Hematopoietic multipotent progenitor cell treated with erythropoietin and hydrocortisone succinate and interleukin-3 and kit ligand, for 4 days (in vitro differentiated cells): ENCODE measurements around the gene UBAC1.
A peak's percentile ranks its signal among the peaks of the same experiment; 100 is the strongest.
"Not testable (repeated sequence)": the region's sequence is repeated elsewhere in the genome, so short reads cannot be mapped to it uniquely, and the experiment has no call there.

ENCODE experiments used
- DNase-seq: peaks from one replicate; pipeline ENCODE4 v3.0.0-alpha.2; 2015

Gene UBAC1

DNA sequence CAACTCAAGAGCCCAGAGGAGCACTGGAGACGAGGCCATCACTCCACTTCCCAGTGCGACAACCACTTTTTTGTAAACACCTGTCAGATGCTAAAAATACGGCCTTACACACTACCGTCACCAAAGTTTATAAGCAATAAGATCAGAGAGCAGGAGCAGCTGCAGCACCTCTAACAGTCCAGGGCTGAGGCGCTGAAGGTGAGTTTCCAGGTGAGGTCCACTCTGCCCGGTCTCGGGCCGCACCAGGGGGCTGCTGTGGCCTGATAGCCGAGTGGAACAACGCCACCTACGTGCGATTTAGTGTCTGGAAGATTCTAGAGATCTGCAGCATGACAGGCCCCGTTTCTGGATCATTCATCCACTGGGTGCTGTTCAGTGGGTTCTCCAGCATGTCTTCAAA is 28.1 kb downstream of the UBAC1 start:
- no peak for DNase-seq

DNA sequence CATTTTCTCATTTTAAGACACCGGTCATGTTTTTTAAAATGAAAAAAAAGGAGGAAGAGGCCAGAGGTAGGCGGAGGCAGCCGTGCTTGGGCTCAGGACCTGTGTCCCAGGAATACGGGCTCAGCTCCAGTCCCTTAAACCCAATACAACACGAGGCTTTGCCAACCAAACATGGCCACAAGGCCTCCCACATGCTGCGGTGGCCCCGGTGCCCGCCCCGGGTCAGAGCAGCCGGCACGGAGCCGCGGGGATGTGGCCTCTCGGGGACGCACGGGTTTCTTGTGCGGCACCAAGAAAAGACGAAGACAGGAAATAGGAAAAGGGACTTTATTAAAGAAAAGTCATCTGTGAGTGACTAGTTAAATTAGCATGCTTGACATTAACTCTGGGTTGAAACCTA is 28.5 kb downstream of the UBAC1 start:
- no peak for DNase-seq

DNA sequence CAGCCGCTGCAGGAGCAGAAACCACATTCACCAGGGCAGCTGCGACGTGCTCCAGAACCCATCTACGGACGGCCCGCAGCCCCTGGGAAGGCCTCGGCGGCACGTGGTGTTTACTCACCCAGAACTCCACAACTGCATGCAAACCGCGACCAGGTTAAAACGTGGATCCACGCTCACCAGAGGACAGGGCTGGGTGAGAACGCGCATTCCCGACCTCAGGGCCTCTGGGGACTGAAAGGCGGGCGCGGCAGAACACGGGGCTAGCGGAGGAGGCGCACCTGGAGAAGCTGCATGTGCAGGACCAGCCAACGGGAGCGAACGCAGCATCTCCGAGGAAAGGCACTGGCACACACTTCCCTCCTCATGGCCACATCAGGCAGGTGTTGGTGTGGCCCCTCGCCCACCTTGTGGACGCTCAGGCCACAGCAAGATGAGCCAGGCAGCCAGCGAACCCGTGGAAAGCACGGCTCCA is 29.8 kb downstream of the UBAC1 start:
- DNase-seq, result no peak

DNA sequence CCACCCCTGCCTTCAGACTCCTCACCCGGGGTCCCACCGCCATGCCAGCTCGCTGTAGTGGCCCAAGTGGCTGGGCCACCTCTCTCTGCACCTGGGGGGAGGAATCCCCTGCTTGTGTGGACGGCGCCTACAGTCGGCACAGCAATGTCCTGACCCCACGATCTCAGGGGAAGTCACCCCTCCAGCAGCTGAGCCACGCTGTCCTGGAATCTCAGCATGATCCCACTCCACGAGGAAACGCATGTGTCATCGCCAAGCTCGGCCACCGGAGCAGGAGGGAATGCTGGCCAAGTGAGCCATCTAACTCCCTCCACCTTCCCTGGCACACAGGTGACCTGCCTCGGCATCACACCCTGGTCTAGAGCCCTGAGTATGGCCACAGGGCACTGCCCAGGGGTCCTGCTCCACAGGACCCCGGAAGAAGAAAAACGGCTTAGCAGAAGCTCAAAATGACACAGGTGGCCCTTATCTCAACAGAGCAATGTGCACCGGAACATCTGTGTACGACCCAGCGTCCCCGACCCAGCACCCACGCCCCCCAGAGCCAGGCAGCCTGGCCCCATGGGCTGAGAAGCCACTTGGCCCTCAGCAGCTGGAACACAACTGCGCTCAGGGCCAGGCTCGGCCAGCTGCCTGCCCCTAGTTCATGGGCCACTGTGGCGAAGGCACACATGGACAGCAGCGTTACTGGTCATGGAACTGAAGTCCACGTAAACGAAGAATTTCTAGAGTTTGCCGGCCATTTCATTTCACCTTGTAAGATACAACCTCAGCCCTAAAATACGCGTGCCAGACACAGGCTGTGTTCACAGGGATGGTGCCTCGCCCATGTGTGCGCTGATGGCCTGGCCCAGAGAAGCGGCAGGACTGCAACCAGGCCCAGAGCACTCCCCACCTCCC is 30.5 kb downstream of the UBAC1 start:
- DNase-seq, result no peak

DNA sequence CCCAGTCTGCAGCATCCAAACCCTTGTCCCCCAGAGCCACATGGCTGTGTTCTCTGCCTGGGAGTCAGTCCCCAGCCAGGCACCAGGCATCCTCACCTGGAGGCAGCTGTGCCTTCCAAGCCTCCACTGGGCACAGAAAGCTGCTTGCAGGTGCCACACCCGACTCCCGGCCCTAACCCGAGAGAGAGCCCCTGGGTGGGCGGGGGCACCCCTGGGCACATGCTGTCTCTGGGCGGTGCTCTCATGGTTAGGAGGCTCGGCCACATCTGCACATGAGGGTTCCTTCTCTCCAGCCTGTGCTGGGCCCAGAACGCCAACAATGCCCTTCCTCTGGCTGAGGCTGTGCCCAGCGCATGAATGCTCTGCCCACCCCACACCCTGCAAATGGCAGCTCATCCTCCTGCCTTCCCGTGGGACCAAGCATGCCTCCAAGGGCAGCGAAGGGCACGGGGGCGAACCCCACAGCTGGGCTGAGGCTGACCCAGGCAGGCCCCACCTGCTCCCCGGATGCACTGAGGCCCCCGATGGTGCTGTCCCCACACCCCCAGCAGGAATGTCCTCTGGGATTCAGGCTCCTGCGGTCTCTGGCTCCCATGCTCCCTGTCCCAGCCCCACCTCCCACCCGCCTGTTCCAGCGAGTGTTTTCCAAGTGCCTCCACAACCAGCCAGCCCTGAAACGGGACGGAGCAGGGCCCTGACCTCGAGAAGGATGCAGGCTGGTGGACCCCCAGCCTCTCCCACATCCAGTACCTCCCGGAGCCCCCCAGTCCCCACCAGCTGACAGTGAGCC is 31.3 kb downstream of the UBAC1 start:
- peak; percentile 66 for DNase-seq

DNA sequence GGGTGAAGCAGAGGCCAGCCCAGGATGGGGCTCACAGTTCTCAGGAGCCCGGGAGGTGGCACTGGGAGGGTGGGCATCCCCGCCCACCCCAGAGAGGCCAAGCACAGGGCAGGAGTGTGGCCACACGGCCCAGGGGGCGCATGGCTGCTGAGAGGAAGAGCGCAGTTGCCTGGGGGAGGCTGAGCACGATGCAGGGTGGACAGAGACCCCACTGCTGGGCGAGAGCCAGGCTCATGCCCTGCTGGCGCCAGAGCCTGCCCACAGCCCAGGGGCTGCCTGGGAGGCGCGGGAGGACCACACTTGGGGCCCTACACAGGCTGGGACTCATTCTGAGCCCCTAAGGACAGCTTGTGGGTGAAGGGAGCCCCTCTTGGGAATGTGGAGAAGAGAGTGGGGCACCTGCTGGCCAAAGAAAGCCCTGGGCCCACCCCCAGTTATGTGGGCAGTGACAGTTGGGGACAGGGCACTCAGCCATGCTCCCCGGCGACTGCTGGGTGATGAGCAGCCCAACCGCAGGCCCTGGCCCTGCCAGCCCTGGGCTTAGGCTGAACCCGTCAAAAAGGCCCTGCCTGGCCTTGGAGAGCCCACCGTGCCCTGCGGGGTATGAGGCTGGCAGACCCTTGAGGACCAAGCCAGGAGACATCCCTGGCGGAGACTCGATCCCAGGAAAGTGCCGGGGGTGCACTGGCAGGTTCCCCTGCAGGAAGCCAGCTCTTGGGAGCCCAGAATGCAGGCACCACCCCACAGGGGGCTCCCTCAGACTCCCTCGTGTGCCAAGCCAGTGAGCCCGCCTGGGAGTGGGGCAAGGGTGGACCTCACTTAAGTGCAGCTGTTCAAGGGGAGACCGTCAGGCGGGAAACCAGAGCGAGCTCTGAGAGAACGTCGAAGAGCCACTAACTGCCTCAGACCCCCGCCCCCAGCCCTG is 32.2 kb downstream of the UBAC1 start:
- DNase-seq, result no peak

DNA sequence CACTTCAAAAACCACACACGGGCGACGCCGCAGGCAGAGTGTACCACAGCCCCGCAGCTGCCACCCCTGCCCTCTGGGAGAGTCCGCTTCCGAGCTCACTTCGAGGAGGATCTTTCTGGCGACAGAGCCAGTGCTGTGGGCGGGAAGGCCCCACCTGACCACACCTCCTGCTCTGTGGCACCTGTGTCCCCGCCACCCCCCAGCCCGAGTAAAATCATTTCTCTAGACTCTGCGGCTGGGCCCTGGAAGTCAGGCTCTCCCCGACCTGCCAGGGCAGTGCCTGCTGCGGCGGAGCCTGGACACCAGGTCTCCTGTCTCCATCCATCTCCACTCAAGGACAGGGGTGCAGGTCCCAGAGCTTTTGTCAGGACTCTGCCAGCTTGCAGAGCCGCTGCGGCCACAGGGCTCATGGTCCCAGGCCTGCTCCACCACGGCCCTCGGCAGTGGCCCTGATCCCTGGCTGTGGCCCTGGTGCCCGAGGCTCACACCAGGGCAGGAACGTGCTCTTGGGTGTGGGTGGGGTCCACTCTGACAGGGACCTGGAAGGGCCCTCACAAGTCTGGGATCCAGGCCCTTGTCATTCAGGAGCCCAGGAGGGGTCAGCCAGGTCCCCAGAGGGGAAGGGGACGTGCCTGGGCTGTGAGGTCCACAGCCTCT is 33.0 kb downstream of the UBAC1 start:
- DNase-seq, result no peak

DNA sequence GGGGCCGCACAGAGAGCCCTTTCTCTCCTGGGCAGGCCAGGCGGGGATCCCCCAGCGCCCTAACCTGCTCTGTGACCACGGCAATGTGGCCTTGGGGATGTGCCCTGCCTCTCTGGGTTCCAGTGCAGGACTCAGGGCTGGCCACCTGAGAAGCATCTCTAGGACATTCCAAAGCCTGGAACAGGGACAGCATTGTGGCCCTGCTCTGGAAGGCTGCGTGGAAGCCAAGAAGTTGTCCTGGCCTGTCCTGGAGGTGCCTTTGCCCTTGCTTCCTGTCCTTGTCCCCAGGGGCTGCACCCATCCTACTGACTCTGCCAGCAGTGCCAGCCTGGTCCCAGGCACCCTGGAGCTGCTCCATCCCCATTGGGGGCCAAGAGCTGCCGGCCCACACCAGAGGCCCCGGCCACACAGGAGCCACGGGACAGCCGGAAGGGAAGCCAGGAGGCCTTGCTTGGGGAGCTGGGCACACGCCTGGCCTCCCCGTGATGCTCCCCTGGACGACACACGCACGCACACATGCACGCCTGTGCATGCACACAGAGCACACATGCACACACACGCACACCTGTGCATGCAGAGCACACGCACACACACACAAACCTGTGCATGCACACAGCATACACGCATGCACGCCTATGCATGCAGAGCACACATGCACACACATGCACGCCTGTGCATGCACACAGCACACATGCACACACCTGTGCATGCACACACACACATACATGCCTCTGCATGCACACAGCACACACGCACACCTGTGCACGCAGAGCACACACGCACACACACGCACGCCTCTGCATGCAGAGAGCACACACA is 33.8 kb downstream of the UBAC1 start:
- DNase-seq, result no peak

DNA sequence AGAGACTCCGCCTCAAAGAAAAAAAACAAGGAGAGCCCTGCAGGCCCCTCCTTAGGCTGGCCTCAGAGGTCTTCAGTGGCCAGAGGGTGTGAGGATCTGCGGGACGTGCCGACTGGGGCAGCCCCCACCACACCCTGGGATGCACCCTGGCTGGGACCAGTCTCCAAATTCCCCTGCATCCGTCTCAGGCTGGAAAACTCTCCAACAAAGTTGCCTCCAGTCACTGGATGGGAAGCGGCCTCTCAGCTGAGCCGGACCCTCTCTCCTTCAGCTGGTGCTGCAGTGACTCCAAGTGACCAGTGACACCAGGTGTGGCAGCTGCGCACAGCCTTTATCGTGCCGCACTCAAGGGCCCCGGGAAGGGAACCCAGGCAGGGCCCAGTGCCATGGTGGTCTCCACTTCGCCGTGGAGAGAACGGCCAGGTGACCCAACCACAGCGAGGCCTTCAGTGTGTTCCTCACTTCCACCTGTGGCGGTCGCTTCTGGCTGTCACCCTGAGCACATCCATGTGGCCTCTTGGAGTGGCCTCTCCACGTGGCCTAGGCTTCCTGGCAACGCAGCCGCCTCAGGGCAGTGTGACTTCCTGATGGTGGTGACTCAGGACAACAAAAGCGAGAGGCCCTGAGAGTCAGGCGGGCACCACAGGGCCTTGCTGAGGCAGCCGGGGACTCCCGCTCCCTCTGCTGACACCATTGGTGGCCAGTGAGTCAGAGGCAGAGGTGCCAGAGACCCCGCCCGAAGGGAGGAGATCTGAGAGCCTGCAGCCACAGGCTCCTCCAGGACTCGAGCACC is 34.6 kb downstream of the UBAC1 start:
- peak; percentile 95 for DNase-seq

DNA sequence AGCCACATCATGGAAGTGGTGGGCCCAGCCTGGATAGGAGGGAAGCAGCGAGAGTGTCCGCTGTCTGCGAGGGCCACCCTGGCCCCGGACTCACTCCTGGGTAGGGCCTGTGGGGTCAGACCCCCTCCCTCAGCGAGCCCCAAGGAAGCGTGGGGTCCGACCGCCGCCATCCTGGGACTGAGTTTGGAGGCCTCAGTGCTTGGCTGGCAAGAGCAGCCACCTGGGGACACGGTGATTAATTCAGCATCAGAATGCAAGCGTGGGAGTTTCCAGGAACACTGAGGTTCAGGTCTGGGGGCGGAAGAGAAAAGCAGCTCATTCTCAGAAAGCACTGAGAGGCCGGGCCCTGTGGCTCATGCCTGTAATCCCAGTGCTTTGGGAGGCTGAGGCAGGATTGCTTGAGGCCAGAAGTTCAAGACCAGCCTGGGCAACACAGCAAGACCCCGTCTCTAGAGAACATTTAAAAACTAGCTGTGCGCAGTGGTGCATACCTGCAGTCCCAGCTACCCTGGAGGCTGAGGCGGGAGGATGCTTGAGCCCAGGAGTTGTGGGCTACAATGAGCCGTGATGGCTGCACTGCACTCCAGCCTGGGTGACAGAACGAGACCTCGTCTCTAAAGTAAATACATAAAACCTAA is 35.6 kb downstream of the UBAC1 start:
- DNase-seq, result no peak

DNA sequence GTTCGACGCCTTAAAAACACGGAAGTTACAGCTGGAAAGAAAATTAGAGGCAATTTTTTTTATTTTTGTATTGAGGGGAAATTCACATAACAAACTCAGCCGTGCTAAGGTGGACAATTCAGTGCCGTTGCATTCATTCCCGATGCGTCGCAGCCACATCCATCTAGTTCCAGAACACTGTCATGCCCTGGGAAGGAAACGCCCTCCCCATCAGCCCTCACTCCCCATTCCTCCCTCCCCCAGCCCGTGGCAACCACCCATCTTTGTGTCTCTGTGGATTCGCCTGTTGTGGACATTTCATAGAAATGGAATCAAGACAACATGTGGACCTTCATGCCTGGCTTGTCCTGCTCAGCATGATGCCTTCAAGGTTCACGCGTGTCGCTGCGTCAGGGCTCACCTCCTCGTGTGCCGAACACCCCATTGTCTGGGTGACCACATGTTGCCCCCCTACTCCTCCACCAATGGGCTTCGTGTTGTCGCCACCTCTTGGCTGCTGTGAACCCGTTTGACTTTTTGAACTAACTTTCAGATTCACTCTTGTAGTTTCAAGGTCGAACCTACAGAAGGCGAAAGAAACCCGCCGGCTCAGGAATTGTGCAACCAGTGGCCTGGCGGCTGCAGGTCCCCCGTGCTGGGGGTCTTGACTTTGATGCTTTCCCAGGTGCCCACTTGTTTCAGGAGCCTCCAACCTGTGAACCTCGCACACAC is 36.4 kb downstream of the UBAC1 start:
- no peak for DNase-seq

DNA sequence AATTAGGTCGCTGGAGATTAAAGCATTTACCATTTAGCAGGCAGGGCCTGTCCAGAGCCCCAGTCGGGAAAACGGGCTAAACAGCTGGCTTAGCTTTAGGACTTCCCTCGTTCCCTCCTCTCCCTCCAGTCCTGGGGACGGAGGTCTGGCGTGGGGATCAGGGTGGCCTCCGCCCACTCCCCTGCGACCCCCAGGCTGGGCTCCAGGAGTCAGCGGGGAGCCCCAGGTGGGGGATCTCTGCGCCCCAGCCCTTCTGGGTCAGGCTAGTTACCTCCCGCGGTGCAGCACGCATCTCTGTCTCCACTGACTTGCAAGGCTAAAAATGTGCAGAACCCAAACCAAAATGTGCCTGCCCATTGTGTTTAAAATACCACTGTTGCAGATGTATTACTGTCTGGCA is 37.7 kb downstream of the UBAC1 start:
- no peak for DNase-seq

DNA sequence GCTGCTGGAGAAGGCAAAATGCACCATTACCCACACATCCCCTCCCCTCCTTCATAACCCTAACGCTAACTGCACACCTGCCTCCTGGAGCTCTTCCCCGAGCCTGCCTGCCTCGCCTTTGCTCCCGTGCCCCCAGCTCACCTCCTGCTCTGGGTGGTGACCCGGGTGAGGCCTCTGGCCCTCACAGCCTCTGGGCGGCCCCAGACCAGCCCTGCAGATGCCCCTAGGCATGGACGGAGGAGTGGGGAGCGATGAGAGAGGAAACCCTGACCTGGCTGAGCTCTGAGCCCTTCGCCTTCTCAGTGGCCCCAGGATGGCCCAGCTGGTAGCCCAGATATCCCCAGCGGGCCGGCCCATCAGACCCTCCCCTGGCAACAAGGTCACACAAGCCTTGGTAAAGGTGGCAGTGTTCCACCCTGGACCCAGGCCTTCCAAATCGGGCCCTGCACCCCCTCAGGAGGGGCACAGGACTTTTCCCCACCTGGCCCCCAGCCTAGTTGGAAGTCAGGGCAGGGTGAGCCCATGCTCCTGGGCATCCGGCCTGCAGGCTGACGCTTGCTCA is 39.3 kb downstream of the UBAC1 start:
- DNase-seq, result no peak

DNA sequence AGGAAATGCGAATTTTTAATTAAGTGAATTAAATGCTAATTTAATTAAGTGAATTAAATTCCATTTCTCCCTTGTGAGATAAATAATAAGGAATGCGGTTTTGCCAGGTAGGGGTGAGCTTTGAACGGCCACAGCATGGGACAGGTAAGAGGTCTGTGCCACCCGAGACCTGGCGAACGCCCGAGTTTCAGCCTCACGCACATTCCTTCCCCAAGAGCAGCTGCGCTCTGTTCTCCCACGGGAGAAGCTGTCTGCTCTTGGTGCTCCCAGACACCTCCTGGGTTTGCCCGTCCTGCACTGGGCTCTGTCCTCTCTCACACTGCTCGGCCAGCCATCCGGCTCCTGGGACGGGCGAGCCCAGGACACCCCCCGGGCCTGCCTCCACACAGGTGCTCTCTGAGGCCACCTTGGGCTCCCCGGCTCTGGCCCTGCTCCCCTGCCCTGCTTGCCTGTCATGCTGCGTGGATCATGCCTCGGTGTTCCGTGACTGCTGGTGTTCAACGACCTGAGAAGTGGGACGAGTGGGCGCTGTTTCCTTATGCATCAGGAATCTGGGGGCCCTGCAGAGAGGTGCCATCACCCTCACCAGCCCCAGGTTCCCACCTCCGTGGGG is 40.1 kb downstream of the UBAC1 start:
- no peak for DNase-seq

DNA sequence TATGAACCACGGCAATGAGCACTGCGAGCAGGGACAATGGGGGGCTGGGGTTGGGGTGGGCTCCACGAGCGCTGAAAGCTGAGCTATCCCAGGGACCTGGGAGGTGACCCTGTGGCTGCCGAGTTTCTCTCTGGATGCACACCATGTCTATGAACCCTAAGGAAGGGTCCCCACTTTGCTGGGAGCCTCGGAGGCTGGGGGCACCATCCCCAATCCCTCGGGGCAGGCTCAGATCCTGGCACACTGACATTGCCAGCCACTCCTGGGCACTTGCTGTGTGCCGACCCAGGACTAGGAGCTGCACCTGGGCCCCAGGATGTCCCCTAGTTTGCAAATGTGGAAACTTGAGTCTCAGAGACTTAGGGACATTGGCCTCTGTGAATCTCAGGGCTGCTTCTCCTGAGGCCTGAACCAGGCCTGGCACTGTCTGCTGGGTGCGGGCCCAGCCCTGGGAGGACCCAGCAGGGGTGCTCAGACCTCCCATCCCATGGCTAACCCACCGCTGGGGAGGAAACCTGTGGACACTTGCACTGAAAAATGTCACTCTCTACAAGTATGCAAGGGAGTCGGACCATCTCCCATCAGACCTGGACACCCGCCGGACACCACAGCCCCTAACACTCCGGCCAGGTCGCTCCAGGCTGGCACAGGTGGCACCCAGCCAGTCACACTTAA is 40.8 kb downstream of the UBAC1 start:
- DNase-seq, result no peak

DNA sequence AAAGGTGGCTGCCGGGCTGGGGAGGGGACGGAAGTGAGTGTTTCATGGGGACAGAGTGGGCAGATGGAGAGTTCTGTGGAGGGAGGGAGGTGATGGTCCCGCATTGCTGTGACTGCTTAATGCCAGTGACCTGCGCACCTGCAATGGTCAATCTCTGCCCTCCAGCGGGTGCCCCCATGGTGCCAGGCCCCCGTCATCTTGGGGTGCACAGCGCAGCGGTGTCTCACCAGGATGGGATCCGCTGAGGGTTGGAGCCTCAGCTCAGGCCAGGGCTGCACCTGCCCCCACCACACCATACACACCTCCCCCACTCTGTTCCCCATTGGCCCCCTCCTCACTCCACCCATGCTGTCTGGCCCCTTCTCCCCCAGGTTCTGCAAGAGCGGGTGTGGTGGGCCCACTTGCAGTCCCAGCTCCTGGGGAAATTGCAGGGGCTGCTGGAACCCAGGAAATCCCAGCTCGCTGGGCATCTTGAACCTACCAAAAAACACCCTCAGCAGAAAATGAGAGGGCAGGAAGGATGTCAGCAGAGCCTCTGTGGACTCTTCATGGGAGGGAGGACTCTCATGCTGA is 41.8 kb downstream of the UBAC1 start:
- no peak for DNase-seq

DNA sequence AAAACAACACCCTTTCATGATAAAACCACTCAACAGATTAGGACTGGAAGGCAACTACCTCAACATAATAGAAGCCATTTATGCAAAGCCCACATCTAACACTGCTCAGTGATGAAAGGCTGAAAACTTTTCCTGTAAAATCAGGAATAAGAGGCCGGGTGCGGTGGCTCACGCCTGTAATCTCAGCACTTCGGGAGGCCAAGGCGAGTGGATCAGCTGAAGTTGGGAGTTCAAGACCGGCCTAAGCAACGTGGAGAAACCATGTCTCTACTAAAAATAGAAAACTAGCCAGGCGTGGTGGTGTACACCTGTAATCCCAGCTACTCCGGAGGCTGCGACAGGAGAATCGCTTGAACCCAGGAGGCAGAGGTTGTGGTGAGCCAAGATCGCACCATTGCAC is 44.9 kb downstream of the UBAC1 start:
- not testable (repeated sequence) for DNase-seq

DNA sequence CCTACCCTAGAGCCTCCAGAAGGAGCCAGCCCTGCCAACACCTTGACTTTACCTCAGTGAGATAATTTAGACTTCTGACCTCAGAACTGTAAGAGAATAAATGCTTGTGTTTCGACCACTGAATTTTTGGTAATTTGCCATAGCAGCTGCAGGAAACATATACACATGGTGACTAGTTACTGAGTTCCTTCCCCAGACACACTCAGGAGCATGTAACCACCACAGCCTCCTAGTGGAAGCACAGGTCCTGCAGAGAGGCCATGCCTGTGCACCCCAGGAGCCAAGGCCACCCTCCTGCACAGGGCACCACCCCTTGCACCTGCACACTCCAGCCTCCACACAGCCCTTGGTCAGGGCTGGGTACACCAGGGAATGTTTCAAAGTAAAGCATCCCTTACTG is 46.3 kb downstream of the UBAC1 start:
- no peak for DNase-seq
